GM21529 (cell line): ENCODE data around the gene LRRN3.

Source experiments
- ATAC-seq: cut with Tn5 transposase; IDR thresholded peaks from one replicate; pipeline ENCODE4 v1.9.1; 2021; ENCODE audit not compliant: unreplicated experiment

Gene LRRN3

DNA sequence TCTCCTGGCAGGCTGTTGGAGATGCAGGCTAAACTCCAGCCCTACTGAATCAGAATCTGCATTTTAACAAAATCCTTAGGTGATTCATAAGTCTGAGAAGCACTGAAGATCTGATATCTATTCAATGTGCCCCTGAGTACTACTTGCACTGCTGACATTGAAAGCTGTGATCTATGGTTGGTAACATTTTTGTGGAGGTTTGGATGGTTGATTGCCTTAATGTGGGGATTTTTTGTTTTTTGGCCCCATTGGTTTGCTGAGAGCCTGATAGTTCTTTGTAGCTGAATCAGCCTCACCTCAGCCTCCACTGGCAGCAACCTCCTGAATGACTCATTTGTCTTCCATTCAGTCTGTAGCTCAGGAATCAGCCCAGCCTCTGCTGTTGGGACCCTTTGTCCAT is 14.7 kb upstream of the LRRN3 start:
- ATAC-seq: no peak

DNA sequence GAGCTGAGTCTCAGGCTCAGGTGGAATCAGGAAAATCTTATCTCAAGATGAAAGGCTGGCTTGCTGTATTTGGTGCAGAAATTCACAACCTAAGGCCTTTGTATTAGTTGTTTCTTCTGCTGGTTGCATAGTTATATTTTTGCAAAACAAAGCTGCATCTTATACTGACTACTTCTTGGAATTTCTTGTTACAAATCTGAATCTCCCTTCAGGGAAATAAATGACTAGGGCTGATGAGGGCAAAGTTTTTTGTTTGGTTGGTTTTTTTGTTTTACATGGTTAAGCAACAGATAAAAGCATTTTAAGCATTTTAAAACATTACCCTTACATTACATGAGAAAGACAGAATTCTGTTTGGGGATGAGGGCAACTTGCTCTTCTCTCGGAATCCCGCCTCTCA is 13.9 kb upstream of the LRRN3 start:
- ATAC-seq: no peak

DNA sequence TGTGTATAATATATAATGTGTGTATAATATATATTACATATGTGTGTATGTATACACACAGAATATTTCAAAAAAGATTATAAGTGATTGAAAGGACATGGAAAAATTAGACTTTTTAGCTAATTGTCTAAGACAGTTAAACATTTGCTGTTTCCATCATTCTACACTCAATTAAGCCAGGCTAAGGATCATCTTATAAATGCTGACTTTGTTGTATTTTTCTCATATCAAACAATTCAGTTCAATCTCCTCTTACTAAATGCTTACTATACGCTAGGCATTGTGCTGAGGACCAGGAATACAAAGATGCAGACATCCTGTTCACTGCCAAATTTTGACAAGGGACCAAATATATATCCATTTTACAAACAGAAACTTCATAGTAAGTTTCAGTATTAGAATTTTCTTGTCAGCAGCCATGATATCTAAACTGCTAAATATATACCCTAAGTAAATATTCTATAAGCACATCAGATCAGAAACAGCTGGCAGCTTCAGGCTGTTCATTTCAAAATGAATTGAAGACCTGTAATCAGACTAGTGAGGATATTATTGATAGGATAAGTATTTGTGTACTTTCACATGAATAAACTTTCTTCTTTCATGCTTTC is 10.3 kb upstream of the LRRN3 start:
- peak; percentile 25 for ATAC-seq

DNA sequence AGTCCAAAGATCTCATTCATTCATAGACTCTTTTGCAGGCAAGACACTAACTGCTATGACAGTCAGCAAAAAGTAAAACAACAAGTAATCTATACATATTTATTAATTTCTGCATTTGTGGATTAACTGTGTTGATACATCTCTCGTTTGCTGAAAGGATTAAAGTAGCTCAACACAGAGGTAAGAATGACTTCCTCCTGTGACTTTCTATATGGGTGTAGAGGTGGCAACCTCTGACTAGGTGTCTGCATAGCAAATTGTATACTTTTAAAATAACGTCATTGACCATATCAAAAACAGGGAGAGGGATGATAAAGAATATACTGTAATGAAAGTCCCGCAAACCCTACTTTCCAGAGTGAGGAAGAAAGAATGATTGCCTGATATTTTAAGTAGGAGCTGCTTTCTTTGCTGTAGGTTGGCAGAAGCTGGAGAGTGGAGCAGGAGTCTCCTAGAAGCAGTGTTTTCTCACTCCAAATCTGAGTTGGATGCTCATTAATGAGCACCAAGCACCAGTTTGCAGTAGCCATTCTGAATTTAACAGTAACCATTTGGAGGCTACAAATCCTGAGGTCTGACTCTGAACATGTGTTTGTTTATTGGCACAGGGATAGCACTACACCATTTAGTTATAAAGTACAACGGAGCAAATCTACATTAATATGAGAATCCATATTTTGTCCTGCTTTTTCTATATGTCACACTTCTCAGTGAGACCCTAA is 9.2 kb upstream of the LRRN3 start:
- ATAC-seq: no peak

DNA sequence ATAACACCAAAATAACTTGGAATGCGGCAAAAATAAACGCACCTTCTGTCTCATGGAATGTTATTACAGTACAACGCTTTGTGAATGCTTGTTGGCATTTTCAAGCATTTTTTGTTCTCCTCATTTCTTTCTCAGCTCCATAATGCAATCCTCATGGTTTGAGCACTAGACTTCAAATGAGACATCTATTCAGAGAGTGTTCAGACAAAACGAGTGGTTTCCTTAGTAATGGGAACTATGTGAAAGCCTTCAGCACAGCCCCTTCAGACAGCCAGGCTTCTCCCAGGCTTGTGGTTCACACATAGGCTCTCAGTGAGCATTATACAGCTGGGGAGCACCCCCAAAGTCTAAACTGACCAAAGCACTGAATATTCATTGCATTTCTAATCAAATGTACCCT is 8.6 kb upstream of the LRRN3 start:
- no peak for ATAC-seq

DNA sequence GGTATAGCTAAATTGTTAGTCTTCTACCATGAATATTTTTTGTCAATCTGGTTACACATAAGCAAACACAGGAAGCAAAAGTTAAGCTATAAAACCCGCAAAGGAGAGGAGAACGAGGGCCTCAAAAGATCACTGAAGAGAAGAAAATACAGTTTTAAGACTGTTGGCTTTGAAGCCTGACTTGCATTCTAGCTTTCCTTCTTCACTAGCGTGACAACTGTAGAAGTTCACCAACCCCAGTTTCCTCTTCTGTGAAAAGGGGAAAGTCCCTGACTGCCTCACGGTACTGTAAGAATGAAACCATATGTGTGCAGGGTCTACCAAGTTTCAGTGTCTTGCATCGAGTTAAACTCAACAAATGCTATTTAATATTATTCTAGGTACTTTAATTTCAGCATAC is 7.5 kb upstream of the LRRN3 start:
- ATAC-seq: peak; percentile 99

DNA sequence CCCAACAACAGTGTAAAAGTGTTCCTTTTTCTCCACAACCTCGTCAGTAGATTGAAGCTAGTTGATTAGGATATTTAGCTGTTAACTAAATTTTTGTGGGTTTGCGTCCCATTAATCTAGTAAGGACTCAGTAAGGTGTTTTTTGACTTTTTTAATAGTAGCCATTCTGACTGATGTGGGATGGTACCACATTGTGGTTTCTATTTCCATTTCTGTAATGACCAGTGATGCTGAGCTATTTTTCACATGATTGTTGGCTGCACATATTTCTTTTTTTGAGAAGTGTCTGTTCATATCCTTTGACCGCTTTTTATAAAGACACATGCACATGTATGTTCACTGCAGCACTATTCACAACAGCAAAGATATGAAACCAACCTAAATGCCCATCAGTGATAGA is 5.6 kb upstream of the LRRN3 start:
- no peak for ATAC-seq

DNA sequence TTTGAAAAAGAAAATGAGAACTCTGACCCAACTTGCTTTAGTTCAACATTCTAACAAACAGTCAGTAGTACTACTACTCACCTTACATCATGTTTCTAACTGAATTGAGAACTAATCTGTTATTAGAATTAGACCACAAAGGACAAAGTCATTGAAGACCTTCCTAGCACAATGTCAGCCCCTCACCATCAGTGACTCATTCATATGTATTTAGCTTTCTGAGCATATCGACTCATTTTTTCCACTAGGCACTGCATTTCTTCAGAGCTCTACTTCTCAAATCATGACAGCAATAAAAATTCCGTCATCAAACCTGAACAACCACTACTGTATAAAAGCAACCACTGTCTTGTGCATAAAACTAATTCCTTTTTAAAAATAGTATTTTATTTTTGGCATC is 4.4 kb upstream of the LRRN3 start:
- no peak for ATAC-seq

DNA sequence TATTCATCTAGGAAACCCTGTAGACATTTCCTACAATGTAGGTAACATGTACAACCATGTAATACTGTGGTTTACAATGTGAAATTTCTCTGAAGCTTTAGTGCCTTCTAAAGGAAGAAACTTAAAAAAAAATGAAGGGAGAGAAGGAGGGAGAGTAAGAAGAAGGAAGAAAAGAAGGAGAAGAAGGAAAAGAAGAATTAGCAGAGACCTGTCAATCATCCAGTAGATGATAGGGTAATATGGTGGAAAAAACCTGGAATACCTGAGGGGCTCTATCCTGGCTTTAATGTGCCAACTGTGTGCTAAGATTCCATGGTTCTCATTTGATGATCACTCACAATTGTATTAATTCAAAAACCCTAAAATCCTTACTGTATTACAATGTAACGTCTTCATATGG is 2.6 kb upstream of the LRRN3 start:
- ATAC-seq: no peak

DNA sequence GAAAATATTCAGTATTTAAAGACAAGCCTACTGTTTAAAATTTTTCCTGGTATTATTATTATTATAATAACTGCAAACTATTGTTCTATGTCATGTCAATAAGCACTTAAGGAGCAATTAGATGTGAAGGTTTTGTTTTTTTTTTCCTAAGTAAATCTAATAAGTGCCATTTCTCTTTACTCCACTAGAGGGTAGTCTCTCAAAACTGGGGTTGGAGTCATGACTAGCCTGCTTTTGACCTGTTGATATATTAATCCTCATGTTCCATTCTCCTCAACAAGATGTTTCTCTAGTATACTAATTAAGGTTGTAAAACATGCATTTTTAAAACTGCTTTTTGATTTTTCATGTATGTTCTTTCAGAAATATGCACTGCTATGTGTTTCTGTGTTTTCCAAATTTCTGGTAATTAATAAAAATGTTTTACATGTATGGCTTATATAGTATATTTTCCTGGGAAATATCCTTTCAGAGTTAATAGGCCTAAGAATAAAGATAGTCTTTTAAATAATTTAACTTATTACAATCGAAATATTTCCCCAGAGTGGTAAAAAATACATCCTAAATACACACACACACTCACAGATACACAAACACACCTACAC is 1.0 kb upstream of the LRRN3 start:
- ATAC-seq: peak; percentile 45

DNA sequence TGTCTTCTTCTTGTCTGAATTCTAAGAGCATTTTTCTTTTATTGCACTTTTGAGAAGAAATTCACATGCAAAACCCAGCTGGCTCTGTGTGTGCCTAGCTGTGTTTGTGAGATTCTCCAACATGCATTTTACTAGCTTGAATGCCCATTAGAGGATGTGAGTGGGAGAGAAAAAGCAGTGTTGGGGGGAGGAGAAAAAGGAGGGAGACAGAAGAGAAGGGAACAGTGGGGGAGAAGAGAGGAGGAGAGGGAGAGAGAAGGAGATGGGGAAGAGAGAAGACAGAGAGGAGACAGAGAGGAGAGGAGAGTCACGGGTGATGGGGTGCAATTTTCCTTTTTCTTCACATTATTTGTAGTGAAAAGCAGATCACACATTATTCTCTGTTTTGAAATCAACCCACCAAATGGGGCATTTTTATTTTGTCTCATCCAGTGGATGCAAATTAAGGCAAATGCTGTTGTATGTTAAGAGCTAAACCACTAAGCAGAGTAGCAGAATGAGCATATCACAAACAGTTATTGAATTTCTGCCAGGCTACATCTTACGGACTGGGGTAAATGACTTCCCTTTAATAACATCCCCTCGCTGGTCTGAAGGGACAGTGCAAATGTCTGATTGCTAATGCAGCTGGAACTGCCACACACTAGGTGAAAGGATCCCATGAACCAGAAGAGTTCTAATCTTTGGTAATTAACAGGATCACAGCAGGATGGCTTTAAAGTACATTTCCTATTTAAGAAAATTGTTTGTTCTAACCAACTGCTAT is 849 bp downstream of the LRRN3 start:
- ATAC-seq: peak; percentile 28

DNA sequence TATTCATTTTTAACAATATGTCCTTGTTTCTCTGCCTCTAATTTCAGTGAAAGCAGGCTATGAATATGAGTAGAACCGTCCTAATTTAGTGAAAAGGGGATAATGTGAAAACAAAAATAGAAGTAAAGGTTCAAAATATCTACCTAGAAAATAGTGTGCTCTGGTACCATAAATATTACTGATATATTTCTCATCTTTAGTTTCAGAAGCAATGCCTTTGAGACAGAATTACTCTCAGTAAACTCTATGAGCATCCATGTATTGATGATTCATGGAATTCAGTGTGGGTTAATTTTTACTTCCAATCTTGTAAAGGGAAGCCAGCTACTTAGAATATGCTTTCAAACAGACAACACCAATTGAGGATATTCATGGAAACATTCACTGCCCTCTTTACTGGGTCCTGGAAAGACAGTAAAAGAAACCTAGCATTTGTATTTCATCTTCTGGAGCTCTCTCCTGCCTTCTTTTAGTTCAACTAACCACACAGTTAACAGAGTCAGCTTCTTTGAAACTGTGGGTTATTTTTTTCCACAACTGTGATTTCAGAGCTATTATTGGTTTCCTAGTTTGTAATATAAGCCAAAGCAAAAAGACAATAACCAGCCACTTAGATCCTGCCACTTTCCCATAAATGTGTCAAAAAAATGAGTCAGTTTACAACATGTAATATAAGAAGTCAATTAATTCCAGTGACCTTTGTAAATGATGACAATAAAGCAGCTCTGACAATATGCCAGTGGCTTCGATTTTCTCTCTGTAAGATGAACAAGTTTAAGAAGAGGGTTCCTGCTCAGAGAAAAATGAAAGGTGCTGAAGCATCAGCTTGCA is 1.7 kb downstream of the LRRN3 start:
- ATAC-seq: peak; percentile 56

DNA sequence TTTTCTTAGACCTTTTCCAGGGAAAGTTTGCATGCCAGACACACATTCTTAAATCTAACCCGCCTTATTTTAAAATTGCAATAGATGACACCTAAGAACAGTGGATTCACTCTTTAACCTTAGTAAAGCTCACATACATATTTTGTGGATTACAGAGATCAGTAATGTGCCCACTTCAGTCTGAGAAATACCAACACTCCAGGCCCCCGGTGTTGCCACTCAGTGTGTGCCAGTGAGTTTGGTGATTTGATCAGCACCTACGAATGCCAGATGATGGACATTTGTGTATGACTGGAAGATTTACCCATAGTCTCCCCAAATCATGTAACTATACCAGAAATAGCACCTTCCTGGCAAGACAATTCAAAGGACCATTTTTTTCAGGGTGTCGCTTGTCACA is 2.6 kb downstream of the LRRN3 start:
- ATAC-seq: no peak

DNA sequence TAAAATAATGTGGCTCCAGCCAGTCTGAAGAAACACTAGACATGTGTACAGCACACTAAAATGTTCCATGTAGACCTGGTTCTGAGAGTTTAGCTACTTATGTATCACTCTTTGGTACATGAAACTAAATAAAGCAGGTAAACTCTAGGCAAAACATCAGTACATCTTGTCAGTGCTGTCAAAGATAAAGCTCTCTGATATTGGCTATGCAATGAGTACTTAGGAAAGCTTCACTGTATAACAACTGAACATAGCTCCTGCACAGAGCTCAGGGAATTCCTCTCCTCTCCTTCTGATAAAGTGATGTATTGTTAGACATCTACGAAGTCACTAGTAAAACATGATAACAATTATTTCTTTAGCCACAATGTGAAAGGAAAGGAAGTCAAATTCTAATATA is 3.5 kb downstream of the LRRN3 start:
- no peak for ATAC-seq

DNA sequence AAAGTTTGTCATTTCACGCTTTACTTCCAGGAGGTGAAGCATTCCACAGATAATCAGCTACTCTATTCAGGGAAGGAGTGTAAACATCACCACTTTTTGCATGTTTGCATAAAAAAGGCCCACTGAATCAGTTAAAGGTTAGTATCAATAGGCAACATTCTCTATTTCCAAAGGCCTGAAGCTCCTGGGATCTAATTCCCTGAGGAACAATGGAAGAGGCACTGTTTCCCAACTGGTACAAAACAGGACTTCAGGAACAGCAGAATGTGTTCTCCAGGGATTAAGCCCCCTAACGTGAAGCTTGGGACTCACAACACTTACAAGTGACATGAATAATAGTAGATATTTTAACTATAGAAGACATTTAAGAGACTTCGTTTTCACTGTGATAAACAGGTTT is 6.1 kb downstream of the LRRN3 start:
- no peak for ATAC-seq

DNA sequence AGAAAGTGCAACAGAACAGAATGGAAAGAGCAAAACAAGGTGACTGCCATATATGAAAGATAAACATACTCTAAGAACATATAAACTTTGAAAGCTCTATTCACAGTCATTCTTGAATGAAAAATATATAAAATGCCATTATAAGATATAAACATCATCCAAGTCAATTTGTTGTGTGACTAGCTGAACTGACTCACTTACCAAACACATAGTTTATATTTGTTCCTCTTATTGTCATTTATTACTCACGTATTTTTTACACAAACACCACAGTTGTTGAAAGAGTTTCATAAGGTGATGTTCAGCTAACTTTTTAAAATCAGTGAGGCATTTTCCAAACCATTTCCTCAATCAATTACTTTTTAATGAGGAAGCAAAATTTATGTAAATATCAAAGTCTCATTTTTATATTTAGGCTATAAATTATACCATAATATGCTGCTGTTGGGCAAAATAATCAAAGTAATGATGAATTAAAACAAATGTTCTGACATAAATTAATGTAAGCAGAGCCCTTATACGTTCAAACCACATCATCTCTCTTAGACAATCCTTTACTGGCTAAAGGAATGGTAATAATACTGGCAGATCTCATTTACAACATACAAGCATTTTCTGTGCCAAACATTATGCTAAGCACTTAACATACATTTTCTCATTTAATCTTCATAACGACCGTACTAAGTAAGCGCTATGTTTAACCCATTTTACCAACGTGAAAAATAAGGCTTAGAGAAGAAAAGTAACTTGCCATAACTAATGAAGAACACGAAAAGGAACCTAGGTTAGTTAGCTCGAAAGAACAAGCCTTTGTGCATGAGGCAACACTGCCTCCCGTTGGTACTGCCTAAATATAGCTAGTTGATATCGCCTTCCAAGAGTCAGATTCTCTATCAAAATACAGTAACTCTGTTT is 7.3 kb downstream of the LRRN3 start:
- peak; percentile 84 for ATAC-seq

DNA sequence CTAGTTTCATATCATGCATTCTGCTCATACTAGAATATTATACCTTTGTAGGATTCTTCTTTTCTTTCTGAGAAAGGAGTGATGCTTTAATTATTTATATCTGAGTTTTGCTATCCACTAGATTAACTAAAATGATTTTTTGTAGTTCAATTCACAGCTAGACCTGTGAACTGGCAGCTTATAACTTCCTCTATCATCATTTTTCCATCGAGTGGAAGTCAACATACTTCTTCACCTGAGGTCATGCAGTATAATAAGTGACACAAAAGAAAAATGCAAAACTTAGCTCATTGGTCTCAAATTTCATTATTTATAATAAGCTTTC is 8.0 kb downstream of the LRRN3 start:
- no peak for ATAC-seq

DNA sequence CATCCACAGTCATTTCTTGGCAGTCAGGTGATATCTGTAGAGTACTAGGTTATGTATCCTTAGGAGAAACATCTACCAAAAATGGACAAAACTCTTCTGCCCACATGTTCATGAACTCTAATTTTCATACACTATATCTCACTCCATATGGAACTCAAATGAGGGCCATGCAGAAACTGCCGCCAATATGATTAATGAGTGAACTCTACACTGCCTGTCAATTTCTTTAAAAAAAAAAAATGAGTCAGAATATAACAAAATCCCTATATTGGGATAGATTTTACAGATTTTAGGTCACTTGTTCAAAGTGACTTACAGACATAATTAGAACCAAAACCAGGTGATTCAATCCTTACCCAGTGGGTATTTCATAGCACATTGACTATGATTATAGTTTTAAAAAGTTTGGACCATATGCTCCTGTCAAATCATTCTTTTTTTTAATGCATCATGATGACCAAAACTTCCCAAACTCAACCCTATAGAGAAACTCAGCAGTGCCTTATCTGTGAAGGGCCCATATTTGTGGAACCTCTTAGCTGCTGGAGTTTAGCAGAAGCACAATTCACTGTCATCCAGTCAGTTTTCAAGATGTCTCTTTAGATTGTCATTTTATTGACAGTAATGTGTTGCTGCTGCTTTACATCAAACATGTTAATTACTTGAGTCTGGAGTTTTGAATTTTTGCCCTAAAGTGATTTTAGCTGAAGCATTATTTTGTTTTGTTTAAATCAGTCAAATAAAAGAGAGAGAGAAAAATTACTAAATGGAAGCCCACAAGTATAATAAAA is 11.1 kb downstream of the LRRN3 start:
- ATAC-seq: no peak

DNA sequence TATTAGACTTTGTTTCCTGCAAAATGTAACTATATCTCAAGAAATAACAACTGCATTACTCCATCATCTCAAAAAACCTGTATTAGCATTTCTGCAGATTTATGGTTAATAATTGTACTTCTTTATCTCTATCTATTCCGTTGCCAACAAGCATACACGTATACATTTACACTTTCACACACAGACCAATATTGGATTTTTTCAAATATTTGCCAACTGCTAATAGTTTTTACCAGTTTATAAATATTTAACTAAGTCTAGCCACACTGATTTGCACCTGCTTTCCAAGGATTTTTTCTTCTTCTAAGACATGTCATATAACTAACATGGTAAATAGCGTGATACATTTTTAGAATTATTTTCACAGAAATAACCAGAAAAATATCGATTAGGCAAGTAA is 12.2 kb downstream of the LRRN3 start:
- ATAC-seq: no peak
